IMR-90 (cell line): ENCODE results near the gene UBP1.
"Not testable (repeated sequence)": the region's sequence is repeated elsewhere in the genome, so short reads cannot be mapped to it uniquely, and the experiment has no call there.

ENCODE experiments used
- BHLHE40 ChIP-seq: fragments of 150-350 bp; IDR thresholded peaks from 2 replicates; pipeline ENCODE4 v1.6.1; 2016; ENCODE audit warnings: mild to moderate bottlenecking, low read depth, low read length
- CEBPB ChIP-seq: IDR thresholded peaks from 2 replicates; pipeline ENCODE4 v1.6.1; 2012; ENCODE audit warnings: low read depth, low read length, improper control_type of control experiment
- MXI1 ChIP-seq: IDR thresholded peaks from 2 replicates; pipeline ENCODE4 v1.6.1; 2012; ENCODE audit warnings: low read depth, mild to moderate bottlenecking, low read length, moderate library complexity, borderline replicate concordance
- POLR2A ChIP-seq: IDR thresholded peaks from 2 replicates; pipeline ENCODE4 v1.6.1; 2012; ENCODE audit warnings: mild to moderate bottlenecking, low read depth, low read length
- RAD21 ChIP-seq: IDR thresholded peaks from 2 replicates; pipeline ENCODE4 v1.6.1; 2012; ENCODE audit warnings: low read length, improper control_type of control experiment
- SMC3 ChIP-seq: fragments of 150-350 bp; IDR thresholded peaks from 2 replicates; pipeline ENCODE4 v1.6.1; 2016; ENCODE audit warnings: low read depth, mild to moderate bottlenecking, antibody characterized with exemption, low read length, moderate library complexity
- TF ChIP-seq, protein P1 (sequence below): conservative IDR thresholded peaks from 2 replicates; pipeline ENCODE4 v1.5.1; 2012; ENCODE audit warnings: mild to moderate bottlenecking, low read depth, low read length, improper control_type of control experiment
- TF ChIP-seq, protein P2 (sequence below): fragments of 150-350 bp; IDR thresholded peaks from 2 replicates; pipeline ENCODE4 v1.6.1; 2017; ENCODE audit warnings: mild to moderate bottlenecking, antibody characterized with exemption, low read length, low read depth

DNA sequence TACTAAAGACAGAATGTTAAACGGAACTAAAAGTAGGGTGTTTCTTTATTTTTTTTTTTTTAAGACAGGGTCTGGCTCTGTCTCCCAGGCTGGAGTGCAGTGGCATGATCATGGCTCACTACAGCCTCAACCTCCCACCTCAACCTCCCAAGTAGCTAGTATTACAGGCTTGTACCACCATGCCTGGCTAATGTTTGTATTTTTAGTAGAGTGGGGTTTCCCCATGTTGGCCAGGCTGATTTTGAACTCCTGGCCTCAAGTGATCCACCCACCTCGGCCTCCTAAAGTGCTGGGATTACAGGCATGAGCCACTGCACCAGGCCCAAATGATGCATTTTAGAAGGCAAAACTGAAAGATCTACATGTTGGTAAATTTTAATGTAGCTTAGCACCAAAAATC, 10.9 kb downstream of the UBP1 start:
- TF ChIP-seq, protein P1, sequence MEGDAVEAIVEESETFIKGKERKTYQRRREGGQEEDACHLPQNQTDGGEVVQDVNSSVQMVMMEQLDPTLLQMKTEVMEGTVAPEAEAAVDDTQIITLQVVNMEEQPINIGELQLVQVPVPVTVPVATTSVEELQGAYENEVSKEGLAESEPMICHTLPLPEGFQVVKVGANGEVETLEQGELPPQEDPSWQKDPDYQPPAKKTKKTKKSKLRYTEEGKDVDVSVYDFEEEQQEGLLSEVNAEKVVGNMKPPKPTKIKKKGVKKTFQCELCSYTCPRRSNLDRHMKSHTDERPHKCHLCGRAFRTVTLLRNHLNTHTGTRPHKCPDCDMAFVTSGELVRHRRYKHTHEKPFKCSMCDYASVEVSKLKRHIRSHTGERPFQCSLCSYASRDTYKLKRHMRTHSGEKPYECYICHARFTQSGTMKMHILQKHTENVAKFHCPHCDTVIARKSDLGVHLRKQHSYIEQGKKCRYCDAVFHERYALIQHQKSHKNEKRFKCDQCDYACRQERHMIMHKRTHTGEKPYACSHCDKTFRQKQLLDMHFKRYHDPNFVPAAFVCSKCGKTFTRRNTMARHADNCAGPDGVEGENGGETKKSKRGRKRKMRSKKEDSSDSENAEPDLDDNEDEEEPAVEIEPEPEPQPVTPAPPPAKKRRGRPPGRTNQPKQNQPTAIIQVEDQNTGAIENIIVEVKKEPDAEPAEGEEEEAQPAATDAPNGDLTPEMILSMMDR = not testable (repeated sequence)
- TF ChIP-seq, protein P2, sequence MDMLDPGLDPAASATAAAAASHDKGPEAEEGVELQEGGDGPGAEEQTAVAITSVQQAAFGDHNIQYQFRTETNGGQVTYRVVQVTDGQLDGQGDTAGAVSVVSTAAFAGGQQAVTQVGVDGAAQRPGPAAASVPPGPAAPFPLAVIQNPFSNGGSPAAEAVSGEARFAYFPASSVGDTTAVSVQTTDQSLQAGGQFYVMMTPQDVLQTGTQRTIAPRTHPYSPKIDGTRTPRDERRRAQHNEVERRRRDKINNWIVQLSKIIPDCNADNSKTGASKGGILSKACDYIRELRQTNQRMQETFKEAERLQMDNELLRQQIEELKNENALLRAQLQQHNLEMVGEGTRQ = not testable (repeated sequence)
- TF ChIP-seq POLR2A, SMC3, BHLHE40, RAD21, MXI1, CEBPB: not testable (repeated sequence)
